Measurements from ENCODE around the gene RMDN3. TPM values are rescaled to one million over a fixed set of nuclear protein-coding genes. Genes with fewer than 3 reads are reported as not detected.
A peak's percentile ranks its signal among the peaks of the same experiment; 100 is the strongest.

Gene RMDN3
- total RNA-seq, 8 experiments from 2014 or later = 17.6 to 29.3 (median 23.9) TPM

DNA sequence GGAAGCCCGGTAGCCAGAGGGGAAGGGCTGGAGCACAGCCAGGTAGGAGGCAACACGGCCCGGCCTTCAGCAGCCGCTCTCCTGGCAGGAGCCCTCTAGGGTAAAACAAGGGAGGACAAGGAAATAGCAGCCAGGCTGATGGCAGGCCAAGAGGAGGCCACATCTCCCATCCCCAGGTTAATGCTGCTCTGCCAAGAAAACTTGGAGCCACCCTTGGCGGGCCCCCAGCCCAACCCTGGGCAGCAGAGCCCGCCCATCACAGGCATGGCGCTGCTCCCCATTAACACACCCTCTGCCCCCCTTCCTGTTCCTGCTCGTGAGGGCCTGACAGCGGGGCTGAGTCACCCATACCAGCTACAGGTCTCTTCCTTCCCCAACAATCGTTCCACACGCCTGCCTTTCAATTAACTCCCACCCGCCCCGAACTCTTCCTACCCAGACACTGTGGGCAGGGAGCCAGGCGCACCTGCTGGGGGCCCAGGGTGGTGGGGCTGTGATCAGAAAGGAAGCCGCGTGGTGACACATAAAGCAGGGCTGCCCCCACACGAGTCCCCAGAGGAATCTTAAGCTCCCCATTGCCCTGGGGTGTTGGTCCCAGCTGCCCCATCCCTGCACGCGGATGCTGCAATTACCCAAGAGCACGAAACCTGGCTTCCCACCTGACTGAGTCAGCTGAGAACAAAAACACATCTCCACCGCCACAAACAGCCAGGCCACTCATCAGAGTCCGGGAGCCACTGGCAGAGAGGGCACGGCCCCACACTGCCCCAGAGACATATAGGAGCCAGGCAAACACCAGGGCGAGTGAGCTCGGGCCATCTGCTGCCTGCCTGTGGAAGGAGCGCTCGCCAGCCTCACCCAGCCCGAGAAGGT is 14.5 kb upstream of the RMDN3 start, which contains the start of gene C15orf62:
Gene C15orf62 (plus strand): TSS at position 707 of the 873 bp plus-strand sequence. CDS start 516 bp downstream, outside the sequence.
- in situ Hi-C loops (cut with MboI; ENCODE audit: low pct_unique_long_range_greater_than_20kb in 2 of 9, low sequenced_read_pairs in 9 of 9, unreplicated experiment in 9 of 9) = no loop called here
- no peak within 1 kb of the TSS for H3K27ac ChIP-seq
- peaks cover 0 to 10% of the 10 kb centered on the region in 2 donors for H3K4me1 ChIP-seq (replicated peaks in 1 of 2)
- ATAC-seq (replicated peaks in 6 of 8) = peak in 6 of 8 experiments; percentile 16 to 81 (median 79)
- WGBS, 10 experiments = 44 to 83% (median 68%) methylated on average over 1 to 6 of the region's 28 CpGs; no CpG with 5 or more reads in 6 of the 10 experiments
- H3K4me3 ChIP-seq = no peak within 1 kb of the TSS

GRCh38 chr15:40768521-40769273 is 13.6 kb upstream of the RMDN3 start:
- H3K4me3 ChIP-seq = no peak overlapping the region
- WGBS, 10 experiments = 72 to 100% (median 90%) methylated on average over 1 to 6 of the region's 21 CpGs; no CpG with 5 or more reads in 4 of the 10 experiments
- ATAC-seq (replicated peaks in 6 of 8) = peak in 1 of 8 experiments; percentile 12
- in situ Hi-C loops (cut with MboI; ENCODE audit: low pct_unique_long_range_greater_than_20kb in 2 of 9, low sequenced_read_pairs in 9 of 9, unreplicated experiment in 9 of 9) = no loop called here
- no peak overlapping the region for H3K27ac ChIP-seq
- peaks cover 0 to 14% of the 10 kb centered on the region in 2 donors for H3K4me1 ChIP-seq (replicated peaks in 1 of 2)

DNA sequence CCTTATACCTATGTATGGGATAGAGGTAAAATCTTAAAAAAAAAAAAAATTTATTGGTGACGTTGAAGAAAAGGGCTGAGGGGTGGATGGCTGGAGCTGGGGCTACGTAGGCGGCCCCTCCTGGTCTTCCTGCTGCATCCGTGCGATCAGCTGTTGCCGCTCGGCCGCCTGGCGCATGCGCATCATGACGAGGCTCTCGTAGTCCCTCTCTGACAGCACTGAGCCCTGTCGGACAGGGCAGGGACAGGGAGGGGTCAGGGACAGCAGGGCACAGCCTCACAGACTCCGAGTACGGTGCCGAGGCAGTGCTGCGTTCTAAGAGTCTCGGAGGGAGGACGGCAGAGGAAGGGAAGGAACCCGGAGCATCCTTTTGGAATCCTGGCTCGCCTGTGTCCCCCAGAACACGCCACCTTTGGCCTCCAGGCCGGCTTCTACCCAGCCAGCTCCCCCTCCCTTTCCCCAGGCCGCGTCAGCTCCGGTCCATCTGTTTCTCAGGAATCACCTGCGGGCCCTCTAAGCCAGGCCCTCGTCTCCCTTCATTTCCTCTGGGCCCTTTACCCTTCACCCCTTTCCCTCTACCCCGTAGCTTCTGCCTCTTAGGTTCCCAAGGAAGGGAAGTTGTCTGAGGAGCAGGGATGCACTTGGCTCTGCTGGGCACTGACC is 12.9 kb upstream of the RMDN3 start:
- Histone ChIP-seq H3K4me3 (no peak overlapping the region), H3K4me1 (replicated peaks in 1 of 2) (peaks cover 2 to 20% of the 10 kb centered on the region in 2 donors), H3K27ac (no peak overlapping the region)
- 76 to 100% (median 80%) methylated on average over 2 to 15 of the region's 29 CpGs; no CpG with 5 or more reads in 6 of the 10 experiments for WGBS, 10 experiments
- no peak for ATAC-seq (replicated peaks in 6 of 8)
- in situ Hi-C loops (cut with MboI; ENCODE audit: low pct_unique_long_range_greater_than_20kb in 2 of 9, low sequenced_read_pairs in 9 of 9, unreplicated experiment in 9 of 9) = no loop called here

DNA sequence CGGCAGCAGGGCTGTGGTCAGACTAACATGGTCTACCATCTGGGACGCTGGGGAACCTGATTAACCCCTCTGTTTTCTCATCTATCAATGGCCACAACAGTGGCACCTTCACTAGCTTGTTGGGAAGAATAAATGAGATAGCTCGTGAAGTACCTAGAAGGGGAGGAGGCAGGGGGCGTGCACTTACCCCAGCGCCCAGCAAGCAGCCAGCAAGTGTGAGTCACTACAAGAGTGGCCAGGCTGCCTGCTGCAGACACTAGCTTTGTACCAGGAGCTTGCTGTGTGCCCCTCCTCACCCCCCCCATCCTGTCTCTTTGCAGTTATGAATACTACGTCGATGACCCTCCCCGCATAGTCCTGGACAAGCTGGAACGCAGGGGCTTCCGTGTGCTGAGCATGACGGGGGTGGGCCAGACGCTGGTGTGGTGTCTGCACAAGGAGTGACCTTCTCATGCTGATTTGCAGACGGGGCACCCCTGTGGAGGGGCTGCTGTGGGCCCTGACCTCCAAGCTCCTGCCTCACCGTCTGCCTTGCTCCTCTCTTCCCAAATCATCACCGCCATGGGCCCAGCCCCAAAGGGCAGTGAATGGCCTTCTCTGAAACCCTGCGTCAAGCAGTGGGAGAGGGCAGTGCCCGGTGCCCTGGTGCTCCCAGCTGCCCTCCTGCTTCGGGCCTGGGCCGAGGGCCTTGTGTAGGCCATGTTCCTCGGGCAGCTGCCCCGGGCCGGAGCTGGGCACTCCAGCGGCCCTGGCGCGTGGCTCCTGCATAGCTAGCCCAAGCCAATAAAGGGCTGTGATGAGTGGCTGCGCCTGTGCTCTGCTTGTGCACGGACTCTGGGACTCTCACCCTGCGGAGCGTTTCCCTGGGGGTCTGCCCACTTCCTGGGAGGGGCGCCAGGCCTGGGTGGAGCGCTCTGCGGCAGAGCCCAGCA is 12.1 kb upstream of the RMDN3 start:
- H3K4me1 ChIP-seq (replicated peaks in 1 of 2) = peaks cover 5 to 23% of the 10 kb centered on the region in 2 donors
- WGBS, 10 experiments = 72 to 100% (median 83%) methylated on average over 1 to 14 of the region's 32 CpGs; no CpG with 5 or more reads in 4 of the 10 experiments

DNA sequence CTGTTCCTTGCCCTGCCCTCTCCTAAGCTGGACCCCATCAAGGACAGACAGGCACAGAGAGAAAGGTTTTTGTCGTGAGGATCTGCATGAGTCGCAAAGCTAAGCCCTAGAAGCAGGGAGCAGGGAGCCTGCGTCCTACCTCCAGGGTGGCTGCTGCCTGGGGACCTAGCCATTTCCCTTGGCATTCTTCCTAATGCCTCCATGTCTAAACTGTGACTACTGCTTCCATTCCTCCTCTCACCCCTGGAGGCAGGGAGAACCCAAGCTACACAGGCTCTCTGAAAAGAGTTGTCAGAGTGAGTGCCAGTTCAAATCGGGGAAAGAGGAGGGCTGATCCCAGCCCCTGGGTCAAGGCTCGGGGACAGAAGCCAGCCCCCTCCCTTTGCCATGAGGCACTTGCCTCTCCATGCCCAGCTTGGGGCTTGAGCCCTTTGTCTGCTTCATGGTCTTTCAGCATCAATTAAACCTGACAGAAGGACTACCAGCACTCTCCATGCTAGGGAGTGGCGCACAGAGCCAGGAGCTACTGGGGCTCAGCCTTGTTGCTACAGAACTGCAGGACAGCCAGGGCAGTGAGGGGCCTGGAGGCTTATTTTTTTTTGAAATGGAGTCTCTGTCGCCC is 11.3 kb upstream of the RMDN3 start:
- peaks cover 5 to 23% of the 10 kb centered on the region in 2 donors for H3K4me1 ChIP-seq (replicated peaks in 1 of 2)
- no peak overlapping the region for H3K27ac ChIP-seq
- ATAC-seq (replicated peaks in 6 of 8) = no peak
- H3K4me3 ChIP-seq = no peak overlapping the region
- 25 to 100% (median 64%) methylated on average over 1 to 3 of the region's 7 CpGs; no CpG with 5 or more reads in 2 of the 10 experiments for WGBS, 10 experiments
- in situ Hi-C loops (cut with MboI; ENCODE audit: low pct_unique_long_range_greater_than_20kb in 2 of 9, low sequenced_read_pairs in 9 of 9, unreplicated experiment in 9 of 9) = no loop called here

More for the DNA sequence above, 12.1 kb upstream of the RMDN3 start:
- in situ Hi-C loops (cut with MboI; ENCODE audit: low pct_unique_long_range_greater_than_20kb in 2 of 9, low sequenced_read_pairs in 9 of 9, unreplicated experiment in 9 of 9) = no loop called here
- no peak for ATAC-seq (replicated peaks in 6 of 8)
- Histone ChIP-seq H3K27ac (no peak overlapping the region), H3K4me3 (no peak overlapping the region)

DNA sequence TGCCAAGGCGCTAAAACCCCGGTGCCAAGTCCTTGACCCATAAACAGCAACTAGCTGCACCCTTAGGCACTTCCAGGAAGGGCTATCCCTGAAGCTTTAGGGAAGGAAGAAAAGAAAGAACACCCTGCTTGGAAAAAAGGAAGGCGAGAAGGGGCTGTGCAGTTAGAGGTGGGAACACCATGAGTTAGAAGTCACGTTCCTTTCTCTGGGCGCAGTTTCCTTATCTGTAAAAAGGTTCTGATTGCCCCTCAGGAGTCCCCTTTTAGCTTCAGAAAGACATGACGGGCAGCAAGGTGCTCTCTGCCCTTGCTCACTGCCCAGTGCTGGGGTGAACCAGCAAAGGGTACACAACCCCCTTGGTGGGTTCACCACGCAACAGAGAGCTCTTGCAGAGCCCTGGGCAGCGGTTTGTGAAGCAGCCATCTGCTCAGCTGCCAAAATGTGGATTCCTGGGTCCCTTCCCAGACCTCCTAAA is 9.6 kb upstream of the RMDN3 start:
- H3K4me3 ChIP-seq = peak overlapping the region; percentile 32 to 46 (median 41)
- in situ Hi-C loops (cut with MboI; ENCODE audit: low pct_unique_long_range_greater_than_20kb in 2 of 9, low sequenced_read_pairs in 9 of 9, unreplicated experiment in 9 of 9) = no loop called here
- peaks cover 5 to 23% of the 10 kb centered on the region in 2 donors for H3K4me1 ChIP-seq (replicated peaks in 1 of 2)
- 0 to 90% (median 58%) methylated on average over 1 to 6 of the region's 8 CpGs; no CpG with 5 or more reads in 3 of the 10 experiments for WGBS, 10 experiments
- ATAC-seq (replicated peaks in 6 of 8) = no peak
- no peak overlapping the region for H3K27ac ChIP-seq

- in situ Hi-C loops (cut with MboI; ENCODE audit: low pct_unique_long_range_greater_than_20kb in 2 of 9, low sequenced_read_pairs in 9 of 9, unreplicated experiment in 9 of 9) = no loop called here
- ATAC-seq (replicated peaks in 6 of 8) = peak; percentile 66 to 86 (median 82)
- Histone ChIP-seq H3K4me3 (peak within 1 kb of the TSS; percentile 32 to 46 (median 41)), H3K4me1 (replicated peaks in 1 of 2) (peaks cover 5 to 23% of the 10 kb centered on the region in 2 donors), H3K27ac (peak within 1 kb of the TSS in 1 of 2 donors; percentile 2)
- 0 to 10% (median 8%) methylated on average over 3 to 18 of the region's 75 CpGs; no CpG with 5 or more reads in 5 of the 10 experiments for WGBS, 10 experiments
Measured at GRCh38 chr15:40763801-40764628, 9.0 kb upstream of the RMDN3 start, which contains the start of gene GCHFR. TSS of gene GCHFR (plus strand) at chr15:40764068. CDS start at chr15:40764181, 113 bp downstream.

GRCh38 chr15:40762919-40763800 is 8.1 kb upstream of the RMDN3 start:
- Histone ChIP-seq H3K4me3 (peak overlapping the region; percentile 32 to 46 (median 41)), H3K27ac (no peak overlapping the region), H3K4me1 (replicated peaks in 1 of 2) (peaks cover 5 to 23% of the 10 kb centered on the region in 2 donors)
- WGBS, 10 experiments = 63 to 100% (median 83%) methylated on average over 1 to 25 of the region's 55 CpGs; no CpG with 5 or more reads in 2 of the 10 experiments
- peak in 7 of 8 experiments; percentile 10 to 46 (median 27) for ATAC-seq (replicated peaks in 6 of 8)
- in situ Hi-C loops (cut with MboI; ENCODE audit: low pct_unique_long_range_greater_than_20kb in 2 of 9, low sequenced_read_pairs in 9 of 9, unreplicated experiment in 9 of 9) = no loop called here

DNA sequence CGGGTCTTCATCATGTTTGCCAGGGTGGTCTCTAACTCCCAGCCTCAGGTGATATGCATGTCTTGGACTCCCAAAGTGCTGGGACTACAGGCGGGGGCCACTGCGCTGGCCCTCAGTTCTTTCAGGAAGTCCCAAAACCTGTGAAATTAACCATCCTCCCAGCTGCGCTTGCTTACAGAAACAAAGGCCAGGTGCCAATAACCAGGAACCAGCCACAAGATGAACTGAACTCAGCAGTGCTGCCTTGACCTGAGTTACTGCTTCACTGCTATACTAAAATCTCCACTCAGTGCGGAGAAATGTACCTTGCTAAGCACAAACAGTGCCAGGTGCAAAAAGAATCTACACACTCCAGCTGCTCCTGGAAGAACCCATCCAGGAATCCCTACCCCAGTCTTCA is 4.9 kb upstream of the RMDN3 start:
- Histone ChIP-seq H3K27ac (no peak overlapping the region), H3K4me3 (no peak overlapping the region), H3K4me1 (replicated peaks in 1 of 2) (peaks cover 14 to 18% of the 10 kb centered on the region in 2 donors)
- in situ Hi-C loops (cut with MboI; ENCODE audit: low pct_unique_long_range_greater_than_20kb in 2 of 9, low sequenced_read_pairs in 9 of 9, unreplicated experiment in 9 of 9) = no loop called here
- ATAC-seq (replicated peaks in 6 of 8) = no peak
- 94 to 100% (median 100%) methylated on average over 1 to 3 of the region's 5 CpGs; no CpG with 5 or more reads in 4 of the 10 experiments for WGBS, 10 experiments

- no peak overlapping the region for H3K4me3 ChIP-seq
- WGBS, 10 experiments = 0 to 61% (median 28%) methylated on average over 1 to 5 of the region's 6 CpGs; no CpG with 5 or more reads in 4 of the 10 experiments
- in situ Hi-C loops (cut with MboI; ENCODE audit: low pct_unique_long_range_greater_than_20kb in 2 of 9, low sequenced_read_pairs in 9 of 9, unreplicated experiment in 9 of 9) = no loop called here
- H3K27ac ChIP-seq = no peak overlapping the region
- ATAC-seq (replicated peaks in 6 of 8) = peak in 6 of 8 experiments; percentile 8 to 26 (median 12)
- H3K4me1 ChIP-seq (replicated peaks in 1 of 2) = peaks cover 8 to 22% of the 10 kb centered on the region in 2 donors
Measured at GRCh38 chr15:40756938-40757337, 1.9 kb upstream of the RMDN3 start.
